IMR-90 (cell line): ENCODE data around the gene ELANE. TPM values are rescaled to one million over a fixed set of nuclear protein-coding genes. Genes with fewer than 3 reads are reported as not detected.

ENCODE experiments used
- ATAC-seq: fragments of 200-7000 bp; cut with Tn5 transposase; 2 replicates; pipeline ENCODE4 v1.9.1; 2020; ENCODE audit warnings: low read depth, mild to moderate bottlenecking, moderate library complexity
- BruUV-seq: library from RNA; stranded (reverse); fragments of 400-500 nt; replicated peaks from 2 replicates; lab custom pipeline; 2021; lab: Mats Ljungman, UMichigan
- CTCF ChIA-PET: fragments of 300-600 bp; formaldehyde crosslinking; extraction: SDS; loops from one replicate; lab custom pipeline; 2021; ENCODE audit warnings: antibody characterized with exemption; lab: Yijun Ruan, JAX
- POLR2A ChIA-PET: fragments of 300-600 bp; sonication (Branson Sonifier 250); formaldehyde crosslinking; loops from one replicate; lab custom pipeline; 2022; ENCODE audit warnings: antibody characterized with exemption; ENCODE audit not compliant: unreplicated experiment; lab: Charles Lee
- DNase-seq: peaks from one replicate; pipeline ENCODE4 v3.0.0; 2013
- H2AFZ ChIP-seq: replicated peaks from 2 replicates; pipeline ENCODE3; 2013; ENCODE audit warnings: low read length, mild to moderate bottlenecking; ENCODE audit not compliant: poor library complexity
- H2AK5ac ChIP-seq: 2 replicates; pipeline ENCODE4 v1.6.1; 2013; ENCODE audit warnings: low read depth, low read length, inconsistent platforms
- H2AK9ac ChIP-seq: replicated peaks from 2 replicates; pipeline ENCODE3; 2013; ENCODE audit warnings: mild to moderate bottlenecking, low read depth, low read length, moderate library complexity; ENCODE audit not compliant: poor library complexity
- H2BK120ac ChIP-seq: 2 replicates; pipeline ENCODE4 v1.6.1; 2013; ENCODE audit warnings: low read depth, low read length, inconsistent platforms
- H2BK15ac ChIP-seq: 3 replicates; pipeline ENCODE4 v1.6.1; 2013; ENCODE audit warnings: low read depth, low read length, inconsistent platforms
- H2BK20ac ChIP-seq: 2 replicates; pipeline ENCODE4 v1.6.1; 2013; ENCODE audit warnings: low read depth, mild to moderate bottlenecking, inconsistent platforms, low read length, moderate library complexity
- H2BK5ac ChIP-seq: 2 replicates; pipeline ENCODE4 v1.6.1; 2013; ENCODE audit warnings: mild to moderate bottlenecking, low read depth, low read length, inconsistent platforms; ENCODE audit not compliant: poor library complexity, severe bottlenecking
- H3K14ac ChIP-seq: replicated peaks from 2 replicates; pipeline ENCODE4 v1.6.1; 2013; ENCODE audit warnings: low read depth, low read length, inconsistent platforms
- H3K18ac ChIP-seq: 2 replicates; pipeline ENCODE4 v1.6.1; 2013; ENCODE audit warnings: low read depth, low read length, control low read depth
- H3K23ac ChIP-seq: 2 replicates; pipeline ENCODE4 v1.6.1; 2013; ENCODE audit warnings: low read depth, low read length, inconsistent platforms
- H3K27ac ChIP-seq: 2 replicates; pipeline ENCODE4 v1.5.1; 2013; ENCODE audit warnings: mild to moderate bottlenecking, control low read depth, low read length; ENCODE audit not compliant: insufficient read depth
- H3K27me3 ChIP-seq: 2 replicates; pipeline ENCODE4 v1.6.1; 2013; ENCODE audit warnings: low read length; ENCODE audit not compliant: control insufficient read depth, insufficient read depth
- H3K36me3 ChIP-seq: 2 replicates; pipeline ENCODE4 v1.6.1; 2013; ENCODE audit warnings: low read length, mixed read lengths; ENCODE audit not compliant: control insufficient read depth, insufficient read depth
- H3K4ac ChIP-seq: 2 replicates; pipeline ENCODE4 v1.6.1; 2013; ENCODE audit warnings: low read depth, low read length, inconsistent platforms
- H3K4me1 ChIP-seq: 2 replicates; pipeline ENCODE4 v1.6.1; 2013; ENCODE audit warnings: low read length, mixed read lengths; ENCODE audit not compliant: control insufficient read depth, insufficient read depth
- H3K4me2 ChIP-seq: 2 replicates; pipeline ENCODE4 v1.6.1; 2013; ENCODE audit warnings: low read depth, mild to moderate bottlenecking, control low read depth, low read length, moderate library complexity
- H3K4me3 ChIP-seq: 2 replicates; pipeline ENCODE4 v1.5.1; 2013; ENCODE audit warnings: low read depth, mild to moderate bottlenecking, control low read depth, low read length, moderate library complexity; ENCODE audit not compliant: insufficient read depth
- H3K56ac ChIP-seq: 2 replicates; pipeline ENCODE4 v1.6.1; 2013; ENCODE audit warnings: low read length, inconsistent platforms; ENCODE audit not compliant: insufficient read depth; ENCODE audit errors: extremely low read depth
- H3K79me1 ChIP-seq, 2 experiments: 2 replicates each; pipeline ENCODE4 v1.6.1; 2013; ENCODE audit warnings: low read length in 2 of 2, inconsistent platforms in 1 of 2, low read depth in 1 of 2
- H3K9ac ChIP-seq: 2 replicates; pipeline ENCODE4 v1.6.1; 2013; ENCODE audit warnings: low read depth, low read length, control low read depth
- H3K9me1 ChIP-seq: 2 replicates; pipeline ENCODE4 v1.6.1; 2013; ENCODE audit warnings: low read length, inconsistent platforms; ENCODE audit not compliant: insufficient read depth
- H3K9me3 ChIP-seq: 2 replicates; pipeline ENCODE4 v1.6.1; 2013; ENCODE audit warnings: low read length; ENCODE audit not compliant: control insufficient read depth, insufficient read depth
- H4K20me1 ChIP-seq: 2 replicates; pipeline ENCODE4 v1.6.1; 2013; ENCODE audit warnings: low read length, inconsistent platforms; ENCODE audit not compliant: insufficient read depth
- H4K5ac ChIP-seq: 2 replicates; pipeline ENCODE4 v1.6.1; 2013; ENCODE audit warnings: mild to moderate bottlenecking, low read depth, low read length, control low read depth
- H4K8ac ChIP-seq, 2 experiments: 2 replicates each; pipeline ENCODE4 v1.6.1; 2013; ENCODE audit warnings: low read depth in 2 of 2, low read length in 2 of 2, control low read depth in 1 of 2, inconsistent platforms in 1 of 2
- H4K91ac ChIP-seq: 2 replicates; pipeline ENCODE4 v1.6.1; 2013; ENCODE audit warnings: low read depth, low read length, inconsistent platforms; ENCODE audit not compliant: insufficient read depth
- BHLHE40 ChIP-seq: fragments of 150-350 bp; IDR thresholded peaks from 2 replicates; pipeline ENCODE4 v1.6.1; 2016; ENCODE audit warnings: mild to moderate bottlenecking, low read depth, low read length
- CEBPB ChIP-seq: IDR thresholded peaks from 2 replicates; pipeline ENCODE4 v1.6.1; 2012; ENCODE audit warnings: low read depth, low read length, improper control_type of control experiment
- CHD1 ChIP-seq: IDR thresholded peaks from 2 replicates; pipeline ENCODE4 v1.6.1; 2012; ENCODE audit warnings: low read depth, low read length, improper control_type of control experiment
- FOS ChIP-seq: fragments of 150-350 bp; IDR thresholded peaks from 2 replicates; pipeline ENCODE4 v1.6.1; 2016; ENCODE audit warnings: low read depth, low read length
- MAFK ChIP-seq: IDR thresholded peaks from 2 replicates; pipeline ENCODE4 v1.6.1; 2012; ENCODE audit warnings: low read depth, low read length, improper control_type of control experiment
- MAZ ChIP-seq: IDR thresholded peaks from 2 replicates; pipeline ENCODE4 v1.6.1; 2012; ENCODE audit warnings: low read depth, mild to moderate bottlenecking, low read length, improper control_type of control experiment, moderate library complexity, borderline replicate concordance
- MXI1 ChIP-seq: IDR thresholded peaks from 2 replicates; pipeline ENCODE4 v1.6.1; 2012; ENCODE audit warnings: low read depth, mild to moderate bottlenecking, low read length, moderate library complexity, borderline replicate concordance
- NFE2L2 ChIP-seq: fragments of 150-350 bp; IDR thresholded peaks from 2 replicates; pipeline ENCODE4 v1.6.1; 2016; ENCODE audit warnings: low read depth, mild to moderate bottlenecking, low read length
- POLR2A ChIP-seq: IDR thresholded peaks from 2 replicates; pipeline ENCODE4 v1.6.1; 2012; ENCODE audit warnings: mild to moderate bottlenecking, low read depth, low read length
- RAD21 ChIP-seq: IDR thresholded peaks from 2 replicates; pipeline ENCODE4 v1.6.1; 2012; ENCODE audit warnings: low read length, improper control_type of control experiment
- RCOR1 ChIP-seq: IDR thresholded peaks from 2 replicates; pipeline ENCODE4 v1.6.1; 2012; ENCODE audit warnings: mild to moderate bottlenecking, low read length, improper control_type of control experiment; ENCODE audit not compliant: insufficient replicate concordance
- RFX5 ChIP-seq: IDR thresholded peaks from 2 replicates; pipeline ENCODE4 v1.8.0; 2012; ENCODE audit warnings: low read depth, mild to moderate bottlenecking, low read length, moderate library complexity
- SMC3 ChIP-seq: fragments of 150-350 bp; IDR thresholded peaks from 2 replicates; pipeline ENCODE4 v1.6.1; 2016; ENCODE audit warnings: low read depth, mild to moderate bottlenecking, antibody characterized with exemption, low read length, moderate library complexity
- WGBS, 2 experiments: methylation state at CpG; one replicate each; pipeline versions ENCODE4 v1.1.5 to v1.1.7; 2013; ENCODE audit warnings: missing lambda C conversion rate in 2 of 2; ENCODE audit not compliant: insufficient read length in 1 of 2; ENCODE audit errors: extremely low coverage in 2 of 2; 5-methylcytosine and 5-hydroxymethylcytosine counted together
- dilution Hi-C: fragments of 300-500 bp; cut with HindIII; formaldehyde crosslinking; loops from one replicate; pipeline ENCODE4 v1.14.3; 2018; ENCODE audit warnings: low sequenced_read_pairs; ENCODE audit not compliant: unreplicated experiment
- in situ Hi-C: fragments of 300-500 bp; cut with MboI; formaldehyde crosslinking; loops from 3 replicates; pipeline ENCODE4 v1.14.3; 2019; ENCODE audit warnings: low sequenced_read_pairs, inconsistent platforms, mixed read lengths
- intact Hi-C: fragments of 100-400 bp; cut with micrococcal nuclease; formaldehyde crosslinking; loops from 2 replicates; pipeline ENCODE4 v1.10.0; 2022
- polyA plus RNA-seq, 3 experiments: library from polyadenylated mRNA; depleted of rRNA; stranded (reverse); fragments of >200 nt; gene quantifications; 2 replicates each; pipeline ENCODE4 v1.2.3, GENCODE V29; 2012; ENCODE audit warnings: low replicate concordance in 1 of 3
- total RNA-seq: library from RNA; depleted of rRNA; stranded (reverse); fragments of >200 nt; gene quantifications from 2 replicates; pipeline ENCODE4 v1.2.3, GENCODE V29; 2012
- TF ChIP-seq, protein P1 (sequence below): fragments of 150-350 bp; IDR thresholded peaks from 2 replicates; pipeline ENCODE4 v1.6.1; 2016; ENCODE audit warnings: low read depth, mild to moderate bottlenecking, low read length, moderate library complexity, borderline replicate concordance
- TF ChIP-seq, protein P2 (sequence below): fragments of 150-350 bp; IDR thresholded peaks from 2 replicates; pipeline ENCODE4 v1.6.1; 2017; ENCODE audit warnings: mild to moderate bottlenecking, antibody characterized with exemption, low read length, low read depth
- TF ChIP-seq, protein P3 (sequence below): conservative IDR thresholded peaks from 2 replicates; pipeline ENCODE4 v1.5.1; 2012; ENCODE audit warnings: mild to moderate bottlenecking, low read depth, low read length, improper control_type of control experiment

The ELANE gene
- total and polyA plus RNA-seq, 2 of the 4 experiments (the other 2 are of a cell fraction), result 0.27 TPM; not detected in 1

DNA sequence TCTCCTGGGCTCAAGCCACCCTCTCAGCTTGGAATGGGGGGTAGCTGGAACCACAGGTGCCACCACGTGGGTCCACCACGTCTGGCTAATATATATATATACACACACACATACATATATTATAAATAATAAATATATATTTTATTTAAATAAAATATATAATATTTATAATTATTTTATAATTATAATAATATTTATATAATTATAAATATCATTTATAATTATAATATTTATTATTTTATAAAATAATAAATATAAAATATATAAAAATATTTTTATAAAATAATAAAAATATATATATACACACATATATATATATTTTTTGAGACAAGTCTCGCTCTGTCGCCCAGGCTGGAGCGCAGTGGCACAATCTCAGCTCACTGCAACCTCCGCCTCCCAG is 2.4 kb downstream of the ELANE start:
- Histone ChIP-seq H3K27ac (no peak overlapping the region), H3K18ac (no peak overlapping the region), H3K4me3 (no peak overlapping the region), H4K5ac (no peak overlapping the region), H3K4me1 (peaks cover 7% of the 10 kb centered on the region), H3K9me1 (no peaks in the 10 kb centered on the region), H2AK5ac (no peak overlapping the region), H2BK20ac (no peak overlapping the region), H3K56ac (no peak overlapping the region), H3K9me3 (no peaks in the 10 kb centered on the region), H3K9ac (no peak overlapping the region), H4K20me1 (no peaks in the 10 kb centered on the region), H2BK15ac (no peak overlapping the region), H4K8ac (no peak overlapping the region), H2BK120ac (no peak overlapping the region), H3K4me2 (no peak overlapping the region), H3K23ac (no peak overlapping the region), H3K79me1 (no peaks in the 10 kb centered on the region), H4K91ac (no peak overlapping the region), H2BK5ac (no peak overlapping the region), H3K27me3 (peaks cover 2% of the 10 kb centered on the region; the same call in 1 of the 2 replicates), H3K4ac (no peak overlapping the region), H3K36me3 (no peaks in the 10 kb centered on the region), H2AK9ac (no peak overlapping the region), H2AFZ (no peak overlapping the region), H3K14ac (no peak overlapping the region)
- ChIA-PET POLR2A (no interaction called here), CTCF (interaction anchor here (0.7 to 1.6 kb wide), 2 partner anchors 34 to 147 kb away, joined by 3 to 5 read pairs; no protein-coding TSS in a partner anchor)
- ATAC-seq (no peak), DNase-seq (no peak)
- no CpG with 5 or more reads among the region's 6 CpGs for WGBS, 2 experiments
- BruUV-seq, result no TSS peak
- intact Hi-C loops (no loop called here), dilution Hi-C loops (no loop called here), in situ Hi-C loops (no loop called here)
- TF ChIP-seq, protein P1, sequence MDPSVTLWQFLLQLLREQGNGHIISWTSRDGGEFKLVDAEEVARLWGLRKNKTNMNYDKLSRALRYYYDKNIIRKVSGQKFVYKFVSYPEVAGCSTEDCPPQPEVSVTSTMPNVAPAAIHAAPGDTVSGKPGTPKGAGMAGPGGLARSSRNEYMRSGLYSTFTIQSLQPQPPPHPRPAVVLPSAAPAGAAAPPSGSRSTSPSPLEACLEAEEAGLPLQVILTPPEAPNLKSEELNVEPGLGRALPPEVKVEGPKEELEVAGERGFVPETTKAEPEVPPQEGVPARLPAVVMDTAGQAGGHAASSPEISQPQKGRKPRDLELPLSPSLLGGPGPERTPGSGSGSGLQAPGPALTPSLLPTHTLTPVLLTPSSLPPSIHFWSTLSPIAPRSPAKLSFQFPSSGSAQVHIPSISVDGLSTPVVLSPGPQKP, result no peak
- TF ChIP-seq RAD21 (no peak), NFE2L2 (no peak), CHD1 (no peak), SMC3 (no peak), CEBPB (no peak), FOS (no peak), MAFK (no peak), RFX5 (no peak), RCOR1 (no peak), BHLHE40 (no peak), MXI1 (no peak), POLR2A (no peak), MAZ (no peak)
- TF ChIP-seq, protein P2, sequence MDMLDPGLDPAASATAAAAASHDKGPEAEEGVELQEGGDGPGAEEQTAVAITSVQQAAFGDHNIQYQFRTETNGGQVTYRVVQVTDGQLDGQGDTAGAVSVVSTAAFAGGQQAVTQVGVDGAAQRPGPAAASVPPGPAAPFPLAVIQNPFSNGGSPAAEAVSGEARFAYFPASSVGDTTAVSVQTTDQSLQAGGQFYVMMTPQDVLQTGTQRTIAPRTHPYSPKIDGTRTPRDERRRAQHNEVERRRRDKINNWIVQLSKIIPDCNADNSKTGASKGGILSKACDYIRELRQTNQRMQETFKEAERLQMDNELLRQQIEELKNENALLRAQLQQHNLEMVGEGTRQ, result no peak
- TF ChIP-seq, protein P3, sequence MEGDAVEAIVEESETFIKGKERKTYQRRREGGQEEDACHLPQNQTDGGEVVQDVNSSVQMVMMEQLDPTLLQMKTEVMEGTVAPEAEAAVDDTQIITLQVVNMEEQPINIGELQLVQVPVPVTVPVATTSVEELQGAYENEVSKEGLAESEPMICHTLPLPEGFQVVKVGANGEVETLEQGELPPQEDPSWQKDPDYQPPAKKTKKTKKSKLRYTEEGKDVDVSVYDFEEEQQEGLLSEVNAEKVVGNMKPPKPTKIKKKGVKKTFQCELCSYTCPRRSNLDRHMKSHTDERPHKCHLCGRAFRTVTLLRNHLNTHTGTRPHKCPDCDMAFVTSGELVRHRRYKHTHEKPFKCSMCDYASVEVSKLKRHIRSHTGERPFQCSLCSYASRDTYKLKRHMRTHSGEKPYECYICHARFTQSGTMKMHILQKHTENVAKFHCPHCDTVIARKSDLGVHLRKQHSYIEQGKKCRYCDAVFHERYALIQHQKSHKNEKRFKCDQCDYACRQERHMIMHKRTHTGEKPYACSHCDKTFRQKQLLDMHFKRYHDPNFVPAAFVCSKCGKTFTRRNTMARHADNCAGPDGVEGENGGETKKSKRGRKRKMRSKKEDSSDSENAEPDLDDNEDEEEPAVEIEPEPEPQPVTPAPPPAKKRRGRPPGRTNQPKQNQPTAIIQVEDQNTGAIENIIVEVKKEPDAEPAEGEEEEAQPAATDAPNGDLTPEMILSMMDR, result no peak
